HEK293 (cell line): ENCODE measurements around the gene HIPK2.

ENCODE experiments used
- CTCF ChIA-PET: fragments of 350-600 bp; formaldehyde crosslinking; extraction: SDS; loops from one replicate; lab custom pipeline; 2021; ENCODE audit warnings: antibody characterized with exemption; lab: Yijun Ruan, JAX
- POLR2A ChIA-PET: fragments of 300-600 bp; formaldehyde crosslinking; extraction: SDS; loops from one replicate; lab custom pipeline; 2020; ENCODE audit warnings: antibody characterized with exemption, inconsistent platforms; lab: Yijun Ruan, JAX
- H3K27ac ChIP-seq: fragments of 200-500 bp; sonication (Bioruptor generic); 2 replicates; pipeline ENCODE4 v1.5.1; 2014; ENCODE audit warnings: low read depth, low read length, control low read depth, inconsistent platforms; ENCODE audit errors: extremely low read depth
- H3K36me3 ChIP-seq, 2 experiments: fragments of 200-500 bp in 1 of 2; sonication (Bioruptor generic) in 1 of 2; 1 replicate in 1 of 2; 2 replicates in 1 of 2; pipeline ENCODE4 v1.5.1; 2014 to 2017; ENCODE audit warnings: inconsistent platforms in 2 of 2, low read length in 2 of 2; ENCODE audit not compliant: control insufficient read depth in 2 of 2, insufficient read depth in 1 of 2
- H3K4me1 ChIP-seq: fragments of 200-500 bp; sonication (Bioruptor generic); 2 replicates; pipeline ENCODE4 v1.5.1; 2014; ENCODE audit warnings: mild to moderate bottlenecking, low read length, inconsistent platforms; ENCODE audit not compliant: control insufficient read depth, insufficient read depth
- H3K4me3 ChIP-seq: 2 replicates; pipeline ENCODE4 v1.5.1; 2011; ENCODE audit warnings: low read depth, mild to moderate bottlenecking, control low read depth, low read length, moderate library complexity
- H3K9me3 ChIP-seq: fragments of 200-500 bp; sonication (Bioruptor generic); 2 replicates; pipeline ENCODE4 v1.5.1; 2014; ENCODE audit warnings: low read depth, low read length, inconsistent platforms; ENCODE audit not compliant: control insufficient read depth, insufficient read depth
- CTCF ChIP-seq: fragments of 450-650 bp; formaldehyde crosslinking; IDR thresholded peaks from 2 replicates; pipeline ENCODE4 v1.5.1; 2016; ENCODE audit warnings: missing biosample characterization, missing genetic modification characterization
- KLF16 ChIP-seq: fragments of 450-650 bp; formaldehyde crosslinking; IDR thresholded peaks from 2 replicates; pipeline ENCODE4 v1.5.1; 2017; ENCODE audit warnings: missing biosample characterization, missing genetic modification characterization
- KLF7 ChIP-seq: fragments of 450-650 bp; formaldehyde crosslinking; IDR thresholded peaks from 2 replicates; pipeline ENCODE4 v1.5.1; 2016; ENCODE audit warnings: missing biosample characterization, missing genetic modification characterization, borderline replicate concordance
- MYNN ChIP-seq: fragments of 450-650 bp; formaldehyde crosslinking; IDR thresholded peaks from 2 replicates; pipeline ENCODE4 v1.5.1; 2016; ENCODE audit warnings: missing biosample characterization, missing genetic modification characterization, borderline replicate concordance
- SP2 ChIP-seq: fragments of 450-650 bp; formaldehyde crosslinking; IDR thresholded peaks from 2 replicates; pipeline ENCODE4 v1.5.1; 2016; ENCODE audit warnings: missing biosample characterization, missing genetic modification characterization
- ZBTB8A ChIP-seq: fragments of 450-650 bp; formaldehyde crosslinking; IDR thresholded peaks from 2 replicates; pipeline ENCODE4 v1.5.1; 2016; ENCODE audit warnings: missing biosample characterization, missing genetic modification characterization
- ZNF175 ChIP-seq: fragments of 450-650 bp; formaldehyde crosslinking; IDR thresholded peaks from 2 replicates; pipeline ENCODE4 v1.5.1; 2016; ENCODE audit warnings: missing biosample characterization, missing genetic modification characterization
- ZNF2 ChIP-seq: fragments of 450-650 bp; formaldehyde crosslinking; IDR thresholded peaks from 2 replicates; pipeline ENCODE4 v1.5.1; 2016; ENCODE audit warnings: missing biosample characterization, missing genetic modification characterization
- ZNF280D ChIP-seq: fragments of 450-650 bp; formaldehyde crosslinking; IDR thresholded peaks from 2 replicates; pipeline ENCODE4 v1.5.1; 2016; ENCODE audit warnings: missing biosample characterization, missing genetic modification characterization
- ZNF292 ChIP-seq: fragments of 450-650 bp; formaldehyde crosslinking; IDR thresholded peaks from 2 replicates; pipeline ENCODE4 v1.5.1; 2016; ENCODE audit warnings: low read depth, missing biosample characterization, missing genetic modification characterization, borderline replicate concordance
- ZNF362 ChIP-seq: fragments of 450-650 bp; formaldehyde crosslinking; IDR thresholded peaks from 2 replicates; pipeline ENCODE4 v1.5.1; 2016; ENCODE audit warnings: missing biosample characterization, missing genetic modification characterization
- ZNF518A ChIP-seq: fragments of 450-650 bp; formaldehyde crosslinking; conservative IDR thresholded peaks from 2 replicates; pipeline ENCODE4 v1.5.1; 2016; ENCODE audit warnings: low read depth, missing biosample characterization, missing genetic modification characterization
- ZNF544 ChIP-seq: fragments of 450-650 bp; formaldehyde crosslinking; IDR thresholded peaks from 2 replicates; pipeline ENCODE4 v1.5.0; 2017; ENCODE audit warnings: missing biosample characterization, missing genetic modification characterization
- ZSCAN4 ChIP-seq: fragments of 450-650 bp; formaldehyde crosslinking; IDR thresholded peaks from 2 replicates; pipeline ENCODE4 v1.5.1; 2017; ENCODE audit warnings: missing biosample characterization, missing genetic modification characterization
- TF ChIP-seq, protein P1 (sequence below): fragments of 450-650 bp; formaldehyde crosslinking; IDR thresholded peaks from 2 replicates; pipeline ENCODE4 v1.5.1; 2016; ENCODE audit warnings: missing biosample characterization, missing genetic modification characterization
- TF ChIP-seq, protein P2 (sequence below): fragments of 450-650 bp; formaldehyde crosslinking; IDR thresholded peaks from 2 replicates; pipeline ENCODE4 v1.5.1; 2017; ENCODE audit warnings: missing biosample characterization, missing genetic modification characterization

Gene HIPK2

GRCh38 chr7:139718141-139718540 is 59.7 kb downstream of the HIPK2 start:
- no peak overlapping the region for H3K4me3 ChIP-seq
- H3K36me3 ChIP-seq, result peaks cover 0 to 34% of the 10 kb centered on the region in 2 experiments; a peak in 1 of 3 replicates
- no peak overlapping the region for H3K27ac ChIP-seq
- ChIA-PET POLR2A (no interaction called here), CTCF (no interaction called here)
- TF ChIP-seq ZNF544 (tag by site-specific recombination) (no peak), KLF16 (tag by site-specific recombination) (no peak), ZNF2 (no peak), ZNF280D (tag by site-specific recombination) (no peak), ZBTB8A (tag by site-specific recombination) (no peak)
- H3K9me3 ChIP-seq, result no peaks in the 10 kb centered on the region
- peaks cover 8% of the 10 kb centered on the region for H3K4me1 ChIP-seq

DNA sequence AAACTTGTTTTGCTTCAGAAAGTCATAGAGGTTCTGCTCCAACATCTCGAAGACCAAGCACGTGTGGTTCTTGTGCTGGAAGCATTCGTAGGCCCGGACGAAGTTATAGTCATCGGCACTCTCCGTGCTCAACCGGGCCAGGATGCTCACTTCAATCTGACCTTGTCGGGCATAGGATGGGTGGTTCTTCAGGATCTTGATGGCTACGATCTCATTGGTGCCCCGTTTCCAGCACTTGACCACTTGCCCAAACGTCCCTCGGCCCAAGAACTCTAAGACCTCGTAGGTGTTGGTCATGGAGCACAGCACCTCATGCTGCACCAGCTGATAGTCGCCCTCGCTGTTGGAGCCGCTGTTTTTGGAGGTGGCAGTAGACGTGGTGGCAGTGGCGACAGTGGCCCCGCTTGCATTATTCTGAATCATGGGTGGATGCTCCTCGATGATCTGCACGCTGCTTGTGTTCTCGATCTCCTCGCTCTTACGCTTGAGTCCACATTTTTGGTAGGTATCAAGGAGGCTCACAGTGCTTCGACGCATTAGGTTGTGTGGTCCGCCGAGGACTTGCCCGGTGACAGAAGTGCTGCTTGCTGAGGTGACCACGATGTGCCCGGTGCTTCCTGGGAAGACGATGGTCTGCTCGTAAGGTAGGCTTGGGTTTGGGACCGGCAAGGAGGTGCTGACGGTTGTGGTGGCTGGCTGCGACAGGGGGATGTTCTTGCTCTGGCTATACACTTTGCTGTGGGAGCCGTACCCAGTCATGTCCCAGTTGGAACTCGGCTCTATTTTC is 61.4 kb downstream of the HIPK2 start:
- H3K9me3 ChIP-seq, result no peaks in the 10 kb centered on the region
- H3K4me1 ChIP-seq, result peaks cover 6% of the 10 kb centered on the region
- H3K36me3 ChIP-seq, result peaks cover 0 to 34% of the 10 kb centered on the region in 2 experiments; a peak in 1 of 3 replicates
- CTCF ChIA-PET, result no interaction called here
- no peak overlapping the region for H3K4me3 ChIP-seq
- POLR2A ChIA-PET, result no interaction called here
- no peak overlapping the region for H3K27ac ChIP-seq
- TF ChIP-seq MYNN (tag by site-specific recombination), result no peak
- no peak for TF ChIP-seq ZSCAN4 (tag by site-specific recombination)
- no peak for TF ChIP-seq KLF7 (tag by site-specific recombination)
- TF ChIP-seq ZNF518A (tag by site-specific recombination), result no peak
- TF ChIP-seq ZNF175, result no peak
- no peak for TF ChIP-seq ZNF362 (tag by site-specific recombination)
- TF ChIP-seq ZNF292, result no peak
- TF ChIP-seq, protein P1, sequence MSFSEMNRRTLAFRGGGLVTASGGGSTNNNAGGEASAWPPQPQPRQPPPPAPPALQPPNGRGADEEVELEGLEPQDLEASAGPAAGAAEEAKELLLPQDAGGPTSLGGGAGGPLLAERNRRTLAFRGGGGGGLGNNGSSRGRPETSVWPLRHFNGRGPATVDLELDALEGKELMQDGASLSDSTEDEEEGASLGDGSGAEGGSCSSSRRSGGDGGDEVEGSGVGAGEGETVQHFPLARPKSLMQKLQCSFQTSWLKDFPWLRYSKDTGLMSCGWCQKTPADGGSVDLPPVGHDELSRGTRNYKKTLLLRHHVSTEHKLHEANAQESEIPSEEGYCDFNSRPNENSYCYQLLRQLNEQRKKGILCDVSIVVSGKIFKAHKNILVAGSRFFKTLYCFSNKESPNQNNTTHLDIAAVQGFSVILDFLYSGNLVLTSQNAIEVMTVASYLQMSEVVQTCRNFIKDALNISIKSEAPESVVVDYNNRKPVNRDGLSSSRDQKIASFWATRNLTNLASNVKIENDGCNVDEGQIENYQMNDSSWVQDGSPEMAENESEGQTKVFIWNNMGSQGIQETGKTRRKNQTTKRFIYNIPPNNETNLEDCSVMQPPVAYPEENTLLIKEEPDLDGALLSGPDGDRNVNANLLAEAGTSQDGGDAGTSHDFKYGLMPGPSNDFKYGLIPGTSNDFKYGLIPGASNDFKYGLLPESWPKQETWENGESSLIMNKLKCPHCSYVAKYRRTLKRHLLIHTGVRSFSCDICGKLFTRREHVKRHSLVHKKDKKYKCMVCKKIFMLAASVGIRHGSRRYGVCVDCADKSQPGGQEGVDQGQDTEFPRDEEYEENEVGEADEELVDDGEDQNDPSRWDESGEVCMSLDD (tag by site-specific recombination), result no peak
- TF ChIP-seq SP2 (tag by site-specific recombination), result no peak
- no peak for TF ChIP-seq CTCF (tag by site-specific recombination)
- TF ChIP-seq, protein P2, sequence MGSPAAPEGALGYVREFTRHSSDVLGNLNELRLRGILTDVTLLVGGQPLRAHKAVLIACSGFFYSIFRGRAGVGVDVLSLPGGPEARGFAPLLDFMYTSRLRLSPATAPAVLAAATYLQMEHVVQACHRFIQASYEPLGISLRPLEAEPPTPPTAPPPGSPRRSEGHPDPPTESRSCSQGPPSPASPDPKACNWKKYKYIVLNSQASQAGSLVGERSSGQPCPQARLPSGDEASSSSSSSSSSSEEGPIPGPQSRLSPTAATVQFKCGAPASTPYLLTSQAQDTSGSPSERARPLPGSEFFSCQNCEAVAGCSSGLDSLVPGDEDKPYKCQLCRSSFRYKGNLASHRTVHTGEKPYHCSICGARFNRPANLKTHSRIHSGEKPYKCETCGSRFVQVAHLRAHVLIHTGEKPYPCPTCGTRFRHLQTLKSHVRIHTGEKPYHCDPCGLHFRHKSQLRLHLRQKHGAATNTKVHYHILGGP (tag by site-specific recombination), result no peak
